SK-N-SH (cell line): ENCODE data around the gene PCNT.

Experiments used
- CTCF ChIP-seq: fragments of 200-600 bp; sonication (generic); IDR thresholded peaks from 2 replicates; pipeline ENCODE4 v1.6.1; 2017; ENCODE audit warnings: antibody characterized with exemption, mild to moderate bottlenecking, moderate library complexity
- EP300 ChIP-seq, 2 experiments: IDR thresholded peaks; 2 replicates each; pipeline versions ENCODE4 v1.4.0 to v1.6.1; 2012; ENCODE audit warnings: borderline replicate concordance in 1 of 2, low read depth in 1 of 2, low read length in 1 of 2
- EZH2phosphoT487 ChIP-seq: fragments of 200-600 bp; sonication (generic); IDR thresholded peaks from 2 replicates; pipeline ENCODE4 v1.6.1; 2017; ENCODE audit warnings: low read depth, mixed run types, mild to moderate bottlenecking, antibody characterized with exemption, moderate library complexity, borderline replicate concordance
- FOXJ3 ChIP-seq: sonication (generic); formaldehyde crosslinking; IDR thresholded peaks from 2 replicates; pipeline ENCODE4 v1.5.1; 2020; ENCODE audit warnings: mild to moderate bottlenecking, missing genetic modification reagents
- JUND ChIP-seq: IDR thresholded peaks from 2 replicates; pipeline ENCODE4 v1.4.0; 2012
- SIN3A ChIP-seq: IDR thresholded peaks from 2 replicates; pipeline ENCODE4 v1.6.1; 2012; ENCODE audit warnings: low read depth, mild to moderate bottlenecking, low read length, moderate library complexity, borderline replicate concordance
- TF ChIP-seq, protein P1 (sequence below): IDR thresholded peaks from 2 replicates; pipeline ENCODE4; 2012

- TF ChIP-seq CTCF, result no peak
- TF ChIP-seq SIN3A, result no peak
- TF ChIP-seq FOXJ3 (CRISPR knock-in tag), result no peak
- TF ChIP-seq JUND, result no peak
- no peak for TF ChIP-seq EZH2phosphoT487
- TF ChIP-seq, protein P1, sequence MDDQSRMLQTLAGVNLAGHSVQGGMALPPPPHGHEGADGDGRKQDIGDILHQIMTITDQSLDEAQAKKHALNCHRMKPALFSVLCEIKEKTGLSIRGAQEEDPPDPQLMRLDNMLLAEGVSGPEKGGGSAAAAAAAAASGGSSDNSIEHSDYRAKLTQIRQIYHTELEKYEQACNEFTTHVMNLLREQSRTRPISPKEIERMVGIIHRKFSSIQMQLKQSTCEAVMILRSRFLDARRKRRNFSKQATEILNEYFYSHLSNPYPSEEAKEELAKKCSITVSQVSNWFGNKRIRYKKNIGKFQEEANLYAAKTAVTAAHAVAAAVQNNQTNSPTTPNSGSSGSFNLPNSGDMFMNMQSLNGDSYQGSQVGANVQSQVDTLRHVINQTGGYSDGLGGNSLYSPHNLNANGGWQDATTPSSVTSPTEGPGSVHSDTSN, result no peak
- TF ChIP-seq EP300 (IDR thresholded peaks at IDR 0.05; ENCODE audit: borderline replicate concordance in 1 of 2, low read depth in 1 of 2, low read length in 1 of 2), result no peak
These were observed 23.2 kb downstream of the PCNT start for GRCh38 chr21:46347203-46347550.
